Measurements from ENCODE around the gene TYSND1.
"Not testable (repeated sequence)": the region's sequence is repeated elsewhere in the genome, so short reads cannot be mapped to it uniquely, and the experiment has no call there.

- TF ChIP-seq, protein P1, sequence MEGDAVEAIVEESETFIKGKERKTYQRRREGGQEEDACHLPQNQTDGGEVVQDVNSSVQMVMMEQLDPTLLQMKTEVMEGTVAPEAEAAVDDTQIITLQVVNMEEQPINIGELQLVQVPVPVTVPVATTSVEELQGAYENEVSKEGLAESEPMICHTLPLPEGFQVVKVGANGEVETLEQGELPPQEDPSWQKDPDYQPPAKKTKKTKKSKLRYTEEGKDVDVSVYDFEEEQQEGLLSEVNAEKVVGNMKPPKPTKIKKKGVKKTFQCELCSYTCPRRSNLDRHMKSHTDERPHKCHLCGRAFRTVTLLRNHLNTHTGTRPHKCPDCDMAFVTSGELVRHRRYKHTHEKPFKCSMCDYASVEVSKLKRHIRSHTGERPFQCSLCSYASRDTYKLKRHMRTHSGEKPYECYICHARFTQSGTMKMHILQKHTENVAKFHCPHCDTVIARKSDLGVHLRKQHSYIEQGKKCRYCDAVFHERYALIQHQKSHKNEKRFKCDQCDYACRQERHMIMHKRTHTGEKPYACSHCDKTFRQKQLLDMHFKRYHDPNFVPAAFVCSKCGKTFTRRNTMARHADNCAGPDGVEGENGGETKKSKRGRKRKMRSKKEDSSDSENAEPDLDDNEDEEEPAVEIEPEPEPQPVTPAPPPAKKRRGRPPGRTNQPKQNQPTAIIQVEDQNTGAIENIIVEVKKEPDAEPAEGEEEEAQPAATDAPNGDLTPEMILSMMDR (IDR thresholded peaks at IDR 0.05; ENCODE audit: low read depth, low read length, poor library complexity, severe bottlenecking), result not testable (repeated sequence)
- TF ChIP-seq EZH2phosphoT487 (IDR thresholded peaks at IDR 0.05; ENCODE audit: borderline replicate concordance, low read length), result not testable (repeated sequence)
These were observed 23.3 kb downstream of the TYSND1 start for GRCh38 chr10:70123166-70123565.

Data from DOHH2 (cell line).